Hippocampal formation (tissue), 2 donors: ENCODE results near the gene KRTCAP2.
A peak's percentile ranks its signal among the peaks of the same experiment; 100 is the strongest.

Experiments
- DNase-seq, 2 donors: peaks; one replicate each; lab custom pipeline; 2025; lab: John Stamatoyannopoulos, UW

Gene KRTCAP2

DNA sequence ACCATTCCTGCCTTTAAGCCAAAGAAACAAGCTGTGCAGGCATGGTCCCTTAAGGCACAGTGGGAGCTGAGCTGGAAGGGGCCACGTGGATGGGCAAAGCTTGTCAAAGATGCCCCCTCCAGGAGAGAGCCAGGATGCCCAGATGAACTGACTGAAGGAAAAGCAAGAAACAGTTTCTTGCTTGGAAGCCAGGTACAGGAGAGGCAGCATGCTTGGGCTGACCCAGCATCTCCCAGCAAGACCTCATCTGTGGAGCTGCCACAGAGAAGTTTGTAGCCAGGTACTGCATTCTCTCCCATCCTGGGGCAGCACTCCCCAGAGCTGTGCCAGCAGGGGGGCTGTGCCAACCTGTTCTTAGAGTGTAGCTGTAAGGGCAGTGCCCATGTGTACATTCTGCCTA is 38.8 kb downstream of the KRTCAP2 start:
- no peak for DNase-seq

DNA sequence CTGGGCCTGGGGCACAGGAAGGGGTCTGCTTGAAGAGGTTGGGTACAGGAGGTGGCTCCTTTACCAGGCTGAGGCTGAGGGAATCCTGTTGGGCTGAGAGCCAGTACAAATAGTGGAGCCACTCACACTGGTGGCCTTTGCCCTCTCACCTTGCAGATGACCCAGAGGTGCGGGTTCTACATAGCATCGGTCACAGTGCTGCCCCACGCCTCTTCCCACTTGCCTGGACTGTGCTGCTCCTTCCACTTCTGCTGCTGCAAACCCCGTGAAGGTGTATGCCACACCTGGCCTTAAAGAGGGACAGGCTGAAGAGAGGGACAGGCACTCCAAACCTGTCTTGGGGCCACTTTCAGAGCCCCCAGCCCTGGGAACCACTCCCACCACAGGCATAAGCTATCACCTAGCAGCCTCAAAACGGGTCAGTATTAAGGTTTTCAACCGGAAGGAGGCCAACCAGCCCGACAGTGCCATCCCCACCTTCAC is 39.3 kb downstream of the KRTCAP2 start:
- DNase-seq = no peak

DNA sequence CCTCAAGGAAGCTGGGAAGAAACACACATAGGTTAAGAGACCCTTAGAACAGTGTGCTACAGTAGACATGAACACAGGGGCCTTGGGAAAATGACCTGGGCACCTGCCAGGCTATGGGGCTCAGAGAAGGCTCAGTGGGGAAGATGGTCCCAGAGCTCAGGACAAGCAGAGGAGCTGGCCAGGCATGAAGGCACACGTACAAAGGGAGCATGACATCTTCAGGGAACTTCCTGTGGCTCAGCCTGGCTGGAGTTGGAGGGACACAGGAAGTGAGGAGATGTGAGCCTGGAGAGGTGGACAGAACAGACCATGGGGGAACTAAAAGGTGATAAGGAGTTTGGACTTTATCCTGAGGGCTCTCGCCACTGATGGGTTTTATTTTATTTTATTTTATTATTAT is 41.2 kb downstream of the KRTCAP2 start:
- DNase-seq = no peak

DNA sequence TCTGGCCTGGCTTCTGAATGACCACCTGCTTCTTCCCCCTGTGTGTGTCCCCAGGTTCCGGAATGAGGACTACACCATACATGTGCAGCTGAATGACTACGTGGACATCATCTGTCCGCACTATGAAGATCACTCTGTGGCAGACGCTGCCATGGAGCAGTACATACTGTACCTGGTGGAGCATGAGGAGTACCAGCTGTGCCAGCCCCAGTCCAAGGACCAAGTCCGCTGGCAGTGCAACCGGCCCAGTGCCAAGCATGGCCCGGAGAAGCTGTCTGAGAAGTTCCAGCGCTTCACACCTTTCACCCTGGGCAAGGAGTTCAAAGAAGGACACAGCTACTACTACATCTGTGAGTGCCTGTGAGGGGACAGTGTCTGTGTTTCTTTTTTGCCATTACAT is 41.8 kb downstream of the KRTCAP2 start:
- DNase-seq = no peak

DNA sequence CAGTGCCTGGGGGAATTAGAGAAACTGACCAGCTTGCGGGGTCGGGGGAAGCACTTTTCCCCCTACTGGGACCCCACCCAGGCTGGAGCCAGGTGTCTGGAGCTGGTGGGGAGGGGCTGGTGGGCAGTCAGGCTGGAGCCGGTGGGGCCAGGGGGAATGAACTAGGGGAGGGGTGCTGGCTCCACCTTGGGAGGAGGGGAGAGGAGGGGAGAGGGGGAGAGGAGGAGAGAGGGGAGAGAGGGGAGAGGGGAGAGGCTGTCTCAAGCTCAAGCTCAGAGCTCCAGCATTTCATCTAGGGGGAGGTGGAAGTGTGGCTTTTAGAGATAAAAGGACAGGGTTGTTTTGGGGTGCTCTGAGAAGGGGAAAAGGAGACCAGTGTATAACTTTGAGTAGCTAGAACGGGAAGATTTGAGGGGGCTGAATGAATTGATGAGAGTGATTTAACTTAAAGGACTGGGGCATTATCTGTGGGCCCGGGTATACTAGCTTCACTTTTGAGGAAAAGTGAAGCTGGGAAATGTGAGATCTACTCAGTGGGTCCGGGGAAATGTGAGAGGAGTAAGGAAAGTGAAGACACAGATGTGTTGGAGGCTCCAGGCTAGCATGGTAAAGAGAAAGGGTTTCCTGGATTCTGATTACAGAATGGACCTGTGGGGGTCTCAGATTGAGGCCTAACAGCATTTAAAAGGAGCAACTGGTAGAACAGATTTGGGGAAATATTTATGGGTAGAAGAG is 42.7 kb downstream of the KRTCAP2 start:
- DNase-seq = no peak

DNA sequence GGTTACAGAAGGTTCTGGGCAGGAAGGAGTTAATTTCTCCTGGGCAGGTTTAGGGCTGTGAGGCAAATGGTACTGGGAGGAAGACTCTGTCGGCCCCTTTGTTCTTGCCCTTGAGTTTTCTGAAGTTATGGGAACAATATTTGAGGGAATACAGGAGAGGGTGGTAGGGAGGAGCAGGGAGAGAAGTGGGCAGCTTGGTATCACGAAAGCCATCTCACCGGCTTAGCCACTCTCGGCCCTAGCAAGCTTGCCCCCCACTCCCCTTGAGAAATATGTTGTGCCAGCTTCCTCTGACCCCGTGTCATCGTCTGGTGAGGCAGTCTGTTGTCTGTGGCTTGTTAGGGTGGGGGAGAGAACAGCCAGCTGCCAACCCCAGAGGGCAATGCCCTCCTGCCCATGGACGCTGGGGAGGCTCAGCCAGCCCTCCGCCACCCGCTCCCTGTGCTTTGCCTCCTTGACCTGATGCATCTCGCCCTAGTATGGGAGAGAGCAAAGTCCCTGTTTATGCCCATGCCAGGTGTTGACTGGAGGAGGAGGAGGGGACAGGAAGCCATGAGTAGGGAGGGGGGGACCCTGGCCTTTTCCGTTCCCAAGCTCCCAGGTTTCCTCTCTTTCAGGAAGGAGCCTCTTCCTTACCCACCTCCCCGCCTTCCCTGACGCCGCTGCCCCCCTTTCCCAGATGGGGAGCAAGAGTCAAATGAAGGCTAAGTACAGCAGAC is 44.2 kb downstream of the KRTCAP2 start:
- DNase-seq = peak; percentile 23 to 31

DNA sequence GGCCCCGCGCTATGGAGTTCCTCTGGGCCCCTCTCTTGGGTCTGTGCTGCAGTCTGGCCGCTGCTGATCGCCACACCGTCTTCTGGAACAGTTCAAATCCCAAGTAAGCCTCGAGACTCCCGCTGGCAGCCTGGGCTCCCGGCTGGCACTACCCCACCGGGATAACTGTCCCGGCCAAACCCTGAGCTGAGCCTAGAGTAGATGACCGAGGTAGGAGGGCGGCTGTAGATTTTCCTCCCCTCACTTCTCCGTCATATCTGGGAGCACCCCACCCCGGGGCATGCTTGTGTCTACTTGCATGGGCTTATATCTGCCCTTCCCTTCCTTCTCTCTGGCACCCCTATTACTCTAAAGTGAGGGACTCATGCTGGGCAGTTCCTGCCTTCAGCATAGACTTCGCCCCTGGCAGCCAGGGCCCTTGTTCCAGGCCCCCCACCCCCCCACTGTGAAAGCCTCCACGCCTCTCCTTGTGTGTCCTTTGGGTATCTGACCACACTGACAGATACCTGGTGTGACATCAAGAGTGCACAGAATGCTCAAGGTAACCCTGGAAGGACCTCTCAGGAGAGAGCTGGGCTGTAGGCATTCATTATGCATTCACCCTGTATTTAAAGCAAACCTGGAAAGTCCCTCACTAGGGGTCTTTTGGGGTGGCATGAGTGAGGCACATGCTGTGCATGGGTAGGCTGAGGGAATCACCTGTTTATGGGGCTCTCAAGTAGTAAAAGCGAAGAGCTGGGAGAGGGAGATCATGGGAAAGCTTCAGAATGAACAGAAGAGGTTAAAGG is 44.9 kb downstream of the KRTCAP2 start:
- DNase-seq = no peak

DNA sequence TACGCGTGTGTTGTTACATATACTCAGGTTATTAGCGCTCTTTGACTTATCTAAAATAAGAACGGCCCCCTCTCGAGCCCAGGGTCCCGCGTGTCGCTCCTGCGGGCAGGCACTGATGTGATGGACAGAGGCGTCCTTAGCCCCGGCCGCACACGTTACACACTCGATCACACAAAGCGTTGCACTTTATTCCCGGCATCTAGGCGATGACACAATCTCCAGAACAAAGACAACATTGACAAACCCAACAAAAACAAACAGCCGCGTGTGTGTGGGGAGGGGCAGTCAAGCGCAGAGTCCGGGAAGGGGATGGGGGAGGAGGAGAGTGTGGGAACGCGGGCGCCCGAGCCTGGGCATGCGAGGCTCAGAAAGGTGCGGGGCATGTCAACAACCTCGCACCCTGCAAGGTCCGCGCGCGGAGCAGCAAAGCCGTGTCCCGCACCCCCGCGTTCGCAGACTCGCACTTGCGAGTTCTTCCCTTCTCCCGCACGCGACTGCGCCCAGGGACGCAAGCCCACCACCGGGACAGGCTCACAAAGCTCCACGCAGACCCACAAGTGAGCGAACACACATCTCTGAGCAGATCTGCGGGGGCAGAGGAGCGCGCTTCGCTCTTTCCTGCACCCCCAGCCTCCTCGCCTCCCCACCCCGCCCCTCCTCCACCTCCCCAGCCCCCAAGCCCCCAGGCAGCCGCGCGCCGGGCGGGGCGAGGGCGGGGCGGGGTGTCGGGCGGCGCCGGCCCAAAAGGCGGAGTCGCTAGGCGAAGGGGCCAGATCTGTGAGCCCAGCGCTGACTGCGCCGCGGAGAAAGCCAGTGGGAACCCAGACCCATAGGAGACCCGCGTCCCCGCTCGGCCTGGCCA is 45.8 kb downstream of the KRTCAP2 start, which contains the start of gene EFNA1:
EFNA1 (plus strand) TSS at position 772 of the 862 bp plus-strand sequence. CDS start 102 bp downstream, outside the sequence.
- peak; percentile 88 to 95 for DNase-seq

DNA sequence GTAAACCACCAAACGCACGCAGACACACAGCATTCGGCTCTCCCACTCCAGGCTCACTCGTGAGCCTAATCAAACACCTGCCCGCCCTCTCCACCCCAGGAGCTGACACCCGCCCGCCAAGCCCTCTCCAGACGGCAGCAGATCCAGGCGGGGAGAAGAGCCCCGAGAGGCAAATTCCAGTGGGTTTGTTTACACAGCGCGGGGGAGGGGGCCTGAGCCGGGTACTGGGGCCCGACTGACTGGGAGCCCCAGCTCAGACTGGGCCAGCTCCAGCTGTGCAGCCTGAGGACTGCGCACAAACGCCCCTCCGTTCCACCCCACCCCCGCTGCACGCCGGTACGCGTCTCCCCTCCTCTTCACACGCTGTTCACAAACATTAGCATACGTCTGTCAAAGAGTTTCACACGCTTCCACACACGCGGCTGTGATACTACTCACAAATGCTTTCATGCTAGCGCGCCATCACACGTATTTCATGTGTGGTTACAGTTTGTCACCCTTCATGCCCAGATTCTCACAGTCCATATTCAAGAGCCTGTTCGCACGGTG is 46.5 kb downstream of the KRTCAP2 start:
- peak; percentile 62 to 78 for DNase-seq

DNA sequence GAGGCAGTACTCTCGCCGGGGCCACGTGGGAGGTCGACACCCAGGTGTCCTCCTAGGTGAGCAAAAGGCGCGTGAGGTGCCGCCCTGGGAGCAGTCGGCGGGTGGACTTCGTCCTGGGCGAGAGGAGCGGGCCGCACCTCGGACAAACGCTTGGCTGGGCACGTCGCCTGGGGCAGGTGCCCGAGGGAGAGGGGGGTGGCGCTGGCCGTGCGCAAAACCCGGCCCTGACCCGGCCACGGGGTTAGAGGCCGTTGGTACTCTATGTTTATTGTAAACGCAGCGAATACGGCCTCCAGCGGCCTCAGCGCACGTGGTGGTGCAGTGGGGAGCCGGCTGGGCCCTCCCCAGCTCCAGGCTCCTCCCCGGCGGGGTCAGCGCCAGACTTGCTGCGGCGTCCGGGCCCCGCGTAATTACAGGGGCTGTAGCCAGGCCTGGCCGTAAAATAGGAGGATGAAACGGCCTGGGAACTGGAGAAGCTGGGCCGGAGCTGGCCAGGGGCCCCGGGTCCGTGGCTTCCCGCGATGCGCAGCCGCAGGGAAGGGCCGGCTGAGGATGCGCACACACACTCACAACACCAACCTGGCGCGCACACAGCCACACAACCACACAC is 47.1 kb downstream of the KRTCAP2 start:
- peak; percentile 68 to 79 for DNase-seq

DNA sequence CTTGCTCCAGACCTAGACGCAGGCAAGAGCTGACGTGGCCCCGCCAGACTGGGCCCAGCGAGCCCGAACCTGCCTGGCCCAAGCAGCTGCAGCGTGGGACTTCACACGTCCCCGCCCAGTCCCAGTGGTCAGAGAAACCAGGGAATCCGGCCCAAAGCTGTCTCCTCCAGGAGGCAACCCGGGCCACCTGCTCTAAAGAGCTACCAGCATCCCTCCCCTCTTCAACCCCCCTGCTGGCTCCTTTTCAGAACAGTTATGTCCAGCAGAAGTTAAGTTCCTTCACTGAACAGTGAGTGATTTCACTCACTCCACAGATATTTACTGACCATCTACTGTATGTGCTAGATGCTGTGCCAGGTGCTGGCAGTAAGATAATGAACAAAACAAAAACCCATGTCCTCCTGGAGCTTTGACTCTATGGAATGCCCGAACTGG is 47.6 kb downstream of the KRTCAP2 start:
- DNase-seq = no peak

DNA sequence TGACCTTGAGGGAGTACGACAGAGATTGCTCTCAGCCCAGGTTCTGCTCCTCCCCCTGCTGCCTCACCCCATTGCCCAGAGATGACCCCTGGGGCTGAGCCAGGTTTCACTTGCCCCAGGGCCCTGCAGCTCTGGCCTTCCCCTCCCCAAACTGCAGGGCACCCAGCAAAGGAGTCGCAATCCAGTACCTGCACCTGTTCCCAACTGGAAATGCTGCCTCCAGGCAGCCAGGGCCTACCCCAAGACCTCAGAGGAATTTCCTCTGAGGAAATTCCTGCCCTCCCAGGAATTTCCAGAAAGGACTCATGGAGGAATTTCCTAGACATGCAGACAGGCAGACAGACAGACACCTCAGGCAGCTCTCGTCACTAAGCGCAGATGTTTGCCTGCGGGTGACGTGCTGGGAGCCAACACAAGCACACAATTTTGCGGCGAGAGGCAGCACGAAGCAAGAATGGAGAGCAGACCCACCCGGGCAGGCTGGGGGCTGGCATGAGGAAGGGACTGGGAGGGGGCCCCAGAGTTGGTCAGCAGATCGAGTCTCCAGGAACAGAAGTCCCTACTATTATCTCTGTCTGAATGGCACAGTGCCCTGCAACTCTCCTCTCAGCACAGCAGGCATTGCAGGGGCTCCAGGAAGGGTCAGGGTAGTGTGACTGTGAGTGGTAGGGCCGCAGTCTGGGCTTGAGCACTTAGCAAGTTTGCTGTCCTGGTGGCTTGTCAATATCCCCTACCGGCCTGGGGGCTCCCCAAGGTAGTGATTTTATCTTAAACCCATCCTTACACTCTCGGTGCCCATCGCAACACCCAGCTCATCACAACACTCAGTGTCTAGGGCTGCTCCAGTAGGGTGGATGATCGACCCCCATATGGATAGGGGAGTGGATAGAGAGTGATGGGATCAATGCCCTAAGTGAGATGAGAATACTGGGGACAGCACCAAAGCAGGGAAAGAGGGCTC is 48.3 kb downstream of the KRTCAP2 start:
- no peak for DNase-seq

DNA sequence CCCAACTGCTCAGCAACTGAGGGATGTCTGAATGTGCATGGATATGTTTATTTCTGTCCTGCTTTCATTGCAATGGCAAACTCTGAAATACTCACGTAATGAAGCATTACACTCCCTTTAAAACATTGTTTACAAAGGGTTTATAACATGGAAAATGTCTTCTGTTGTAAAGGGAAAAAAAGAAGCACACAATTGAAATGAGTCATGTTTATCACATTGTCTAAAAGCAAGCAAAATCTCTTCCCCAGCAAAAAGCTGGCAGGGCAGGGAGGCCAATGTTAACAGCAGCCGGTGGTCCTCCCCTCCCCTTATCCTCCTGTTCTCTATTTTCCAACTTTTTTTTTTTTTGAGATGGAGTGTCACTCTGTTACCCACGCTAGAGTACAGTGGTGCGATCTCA is 49.3 kb downstream of the KRTCAP2 start:
- no peak for DNase-seq

DNA sequence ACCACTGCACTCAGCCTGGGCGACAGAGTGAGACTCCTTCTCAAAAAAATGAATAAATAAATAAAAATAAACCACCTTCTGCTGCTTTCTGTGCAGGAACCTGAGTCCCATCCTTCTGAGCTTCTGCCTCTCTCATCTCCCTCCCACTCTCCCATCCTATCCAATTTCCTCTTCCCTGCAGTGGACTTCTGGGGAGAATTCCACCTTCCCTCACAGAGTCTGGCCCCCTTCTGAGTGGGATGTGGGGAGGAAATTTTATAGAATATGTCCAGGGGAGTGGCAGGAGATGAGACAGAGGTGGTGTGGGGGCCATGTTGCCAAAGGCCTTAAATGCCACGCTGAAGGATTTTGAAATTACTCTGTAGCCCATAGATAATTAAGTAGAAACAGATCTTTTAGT is 50.8 kb downstream of the KRTCAP2 start:
- DNase-seq = no peak

DNA sequence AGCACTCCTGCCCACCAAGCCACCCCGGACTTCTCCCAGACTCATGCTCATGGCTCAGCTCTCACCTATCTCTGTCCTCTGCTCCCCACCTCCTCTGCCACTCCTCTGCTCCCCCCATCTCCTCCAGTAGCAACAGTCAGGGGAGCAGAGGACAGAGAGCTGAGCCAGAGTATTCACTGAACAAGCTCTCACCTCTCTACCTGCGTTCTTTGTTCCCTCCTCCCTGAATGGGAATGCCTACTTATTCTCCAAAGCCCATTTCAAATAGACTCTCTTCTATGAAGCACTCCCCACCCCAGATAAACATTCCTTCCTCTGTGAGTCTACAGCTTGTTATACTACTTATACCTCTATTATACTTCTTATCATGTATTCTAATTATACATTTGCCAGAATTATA is 51.9 kb downstream of the KRTCAP2 start:
- DNase-seq = no peak

DNA sequence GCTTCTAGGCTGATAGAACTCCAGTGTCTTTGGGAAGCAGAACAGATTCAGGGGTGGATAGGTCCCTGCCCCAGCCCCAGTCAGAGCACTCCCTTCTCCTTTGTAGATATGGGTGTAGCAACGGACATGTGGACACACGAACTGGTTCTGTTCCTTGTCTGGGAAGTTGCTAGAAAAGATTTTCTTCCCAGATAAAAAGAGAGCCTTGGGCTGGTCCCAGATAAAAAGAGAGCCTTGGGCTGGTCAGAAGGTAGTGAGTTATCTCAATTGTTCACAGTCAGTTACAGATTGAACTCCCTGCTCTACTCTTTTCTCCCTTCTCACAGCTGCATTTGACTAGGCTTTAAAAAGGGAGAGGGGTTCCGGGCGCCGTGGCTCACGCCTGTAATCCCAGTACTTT is 52.9 kb downstream of the KRTCAP2 start:
- DNase-seq = no peak
